GM15510 (cell line): ENCODE results near the gene ELP4.

ENCODE experiments used
- POLR2A ChIP-seq: IDR thresholded peaks from 3 replicates; pipeline ENCODE4 v1.6.1; 2011; ENCODE audit warnings: borderline replicate concordance; ENCODE audit not compliant: insufficient read length; ENCODE audit errors: extremely low read depth

The ELP4 gene

GRCh38 chr11:31610544-31610943, 101.0 kb downstream of the ELP4 start:
- no peak for TF ChIP-seq POLR2A

GRCh38 chr11:31617246-31617645, 107.7 kb downstream of the ELP4 start:
- no peak for TF ChIP-seq POLR2A

- no peak for TF ChIP-seq POLR2A
These were observed 110.4 kb downstream of the ELP4 start for GRCh38 chr11:31619980-31620379.

GRCh38 chr11:31620434-31620833, 110.9 kb downstream of the ELP4 start:
- TF ChIP-seq POLR2A = no peak

- no peak for TF ChIP-seq POLR2A
These were observed 116.3 kb downstream of the ELP4 start for GRCh38 chr11:31625868-31626267.

- TF ChIP-seq POLR2A = no peak
These were observed 118.5 kb downstream of the ELP4 start for GRCh38 chr11:31628111-31628510.

GRCh38 chr11:31636983-31637382, 127.4 kb downstream of the ELP4 start:
- TF ChIP-seq POLR2A = no peak

GRCh38 chr11:31640611-31641010, 131.0 kb downstream of the ELP4 start:
- TF ChIP-seq POLR2A = no peak

GRCh38 chr11:31641477-31642062, 132.0 kb downstream of the ELP4 start:
- no peak for TF ChIP-seq POLR2A

- no peak for TF ChIP-seq POLR2A
These were observed 134.3 kb downstream of the ELP4 start for GRCh38 chr11:31643857-31644256.

GRCh38 chr11:31645747-31646146, 136.2 kb downstream of the ELP4 start:
- TF ChIP-seq POLR2A = no peak

- TF ChIP-seq POLR2A = no peak
These were observed 136.6 kb downstream of the ELP4 start for GRCh38 chr11:31646216-31646615.

GRCh38 chr11:31649129-31649966, 139.8 kb downstream of the ELP4 start:
- TF ChIP-seq POLR2A = no peak

- no peak for TF ChIP-seq POLR2A
These were observed 141.6 kb downstream of the ELP4 start for GRCh38 chr11:31651208-31651607.

GRCh38 chr11:31651822-31652221, 142.3 kb downstream of the ELP4 start:
- no peak for TF ChIP-seq POLR2A

- no peak for TF ChIP-seq POLR2A
These were observed 143.0 kb downstream of the ELP4 start for GRCh38 chr11:31652528-31652927.
